HG02884 (cell line): ENCODE results near the gene NEK10.
"Not testable (repeated sequence)": the region's sequence is repeated elsewhere in the genome, so short reads cannot be mapped to it uniquely, and the experiment has no call there.

Experiments used
- ATAC-seq: cut with Tn5 transposase; IDR thresholded peaks from one replicate; pipeline ENCODE4 v1.9.1; 2021; ENCODE audit warnings: mild to moderate bottlenecking, moderate library complexity; ENCODE audit not compliant: unreplicated experiment

The NEK10 gene

DNA sequence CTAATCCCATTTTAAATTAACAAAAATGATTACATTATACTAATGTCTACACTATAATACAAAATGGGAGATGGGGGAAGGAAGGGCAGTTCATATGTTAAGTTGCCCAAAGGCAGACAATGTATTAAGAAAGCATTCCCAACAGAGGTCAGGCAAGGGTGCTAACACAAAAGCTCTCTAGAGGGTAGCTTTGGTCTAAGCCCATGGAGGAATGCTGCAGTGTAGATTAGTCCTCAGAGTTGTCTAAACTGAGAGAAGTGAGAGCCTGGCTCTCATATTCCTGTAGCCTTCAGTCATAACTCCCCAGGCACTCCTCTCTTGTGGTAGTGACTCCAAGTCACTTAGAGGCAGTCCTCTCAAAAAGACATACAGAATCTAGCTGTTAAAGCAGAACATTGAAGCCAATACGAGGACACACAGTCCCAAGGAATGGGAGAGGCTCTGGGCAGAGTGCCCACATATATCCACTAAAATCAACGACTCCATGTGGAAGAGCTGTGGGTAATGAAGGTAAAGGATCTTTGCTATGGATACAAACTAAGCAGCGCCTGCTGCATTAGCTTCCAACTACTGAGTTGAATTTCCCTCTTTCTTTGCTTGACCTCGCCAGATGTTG is 14.5 kb downstream of the NEK10 start:
- no peak for ATAC-seq

DNA sequence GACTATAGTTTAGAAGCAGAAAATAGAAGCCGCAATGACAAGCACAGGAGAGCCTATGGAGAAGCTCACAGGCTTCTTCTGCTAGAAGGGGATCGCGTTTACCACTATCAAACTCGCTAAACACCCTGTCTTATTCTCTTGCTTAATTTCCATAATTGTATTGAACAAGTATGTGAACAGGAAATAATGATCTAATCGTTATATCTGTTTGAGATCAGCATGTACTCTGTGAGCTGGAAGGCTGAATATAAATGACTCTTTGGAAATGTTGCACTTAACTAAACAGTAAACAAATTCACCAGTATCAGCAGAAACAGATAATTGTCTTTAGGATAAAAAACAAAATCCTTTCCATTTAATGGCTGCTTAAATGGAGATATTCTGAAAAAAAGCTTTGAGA is 15.0 kb downstream of the NEK10 start:
- no peak for ATAC-seq

DNA sequence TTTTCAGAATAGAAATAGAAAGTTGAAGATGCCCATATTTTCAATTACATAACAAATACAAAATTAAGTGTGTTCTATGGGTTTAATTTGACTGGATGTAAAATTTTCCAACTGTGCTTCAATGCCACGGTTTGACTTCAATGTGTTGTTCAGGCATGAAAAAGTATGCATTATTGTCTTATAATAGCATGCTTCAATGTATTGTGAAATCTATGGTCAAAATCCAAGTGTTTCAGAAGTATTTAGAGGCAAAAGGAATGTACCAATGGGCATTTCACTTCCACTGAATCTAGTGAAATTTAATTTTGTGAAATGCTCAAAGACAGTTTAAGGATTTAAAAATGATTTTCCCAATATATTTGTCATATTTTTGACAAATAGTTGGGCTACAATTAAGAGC is 16.0 kb downstream of the NEK10 start:
- no peak for ATAC-seq

DNA sequence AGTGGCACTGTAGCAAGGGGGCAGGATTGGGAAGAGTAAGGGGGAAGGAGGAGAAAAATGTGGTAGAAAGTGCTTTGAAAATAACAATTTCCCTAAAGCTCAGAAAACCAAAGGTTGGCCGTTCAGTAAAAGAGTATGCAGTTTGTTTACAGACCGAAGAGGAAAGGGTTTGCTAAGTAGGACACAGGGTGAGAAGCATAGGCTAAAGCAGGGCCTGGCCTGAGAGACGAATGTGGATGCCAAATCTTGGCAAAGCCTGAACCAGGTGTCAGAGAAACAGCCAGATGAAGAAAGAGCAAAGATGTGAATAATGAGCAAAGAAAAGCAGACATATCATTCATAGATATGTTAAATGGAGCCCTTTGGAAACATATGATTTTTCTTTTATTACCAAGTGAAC is 17.1 kb downstream of the NEK10 start:
- ATAC-seq, result no peak

DNA sequence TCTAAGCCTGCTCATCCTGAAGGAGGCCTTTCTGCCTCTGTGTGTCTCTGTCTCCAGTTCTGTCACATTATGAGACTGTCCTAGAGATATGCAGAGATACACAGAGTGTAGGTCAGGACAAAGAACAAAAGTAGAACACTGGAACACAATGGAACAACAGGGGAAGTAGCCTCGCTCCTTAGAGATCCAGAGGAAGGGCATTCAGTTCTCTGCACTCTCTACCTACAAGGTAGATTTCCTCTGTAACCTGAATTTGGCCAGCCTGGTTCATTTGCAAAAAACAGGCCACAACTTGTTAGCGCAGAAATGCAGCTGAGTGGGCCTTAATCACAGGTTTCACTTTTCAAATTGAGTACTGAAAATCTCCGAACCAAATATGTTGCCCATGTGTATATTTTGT is 19.4 kb downstream of the NEK10 start:
- ATAC-seq, result peak; percentile 57

DNA sequence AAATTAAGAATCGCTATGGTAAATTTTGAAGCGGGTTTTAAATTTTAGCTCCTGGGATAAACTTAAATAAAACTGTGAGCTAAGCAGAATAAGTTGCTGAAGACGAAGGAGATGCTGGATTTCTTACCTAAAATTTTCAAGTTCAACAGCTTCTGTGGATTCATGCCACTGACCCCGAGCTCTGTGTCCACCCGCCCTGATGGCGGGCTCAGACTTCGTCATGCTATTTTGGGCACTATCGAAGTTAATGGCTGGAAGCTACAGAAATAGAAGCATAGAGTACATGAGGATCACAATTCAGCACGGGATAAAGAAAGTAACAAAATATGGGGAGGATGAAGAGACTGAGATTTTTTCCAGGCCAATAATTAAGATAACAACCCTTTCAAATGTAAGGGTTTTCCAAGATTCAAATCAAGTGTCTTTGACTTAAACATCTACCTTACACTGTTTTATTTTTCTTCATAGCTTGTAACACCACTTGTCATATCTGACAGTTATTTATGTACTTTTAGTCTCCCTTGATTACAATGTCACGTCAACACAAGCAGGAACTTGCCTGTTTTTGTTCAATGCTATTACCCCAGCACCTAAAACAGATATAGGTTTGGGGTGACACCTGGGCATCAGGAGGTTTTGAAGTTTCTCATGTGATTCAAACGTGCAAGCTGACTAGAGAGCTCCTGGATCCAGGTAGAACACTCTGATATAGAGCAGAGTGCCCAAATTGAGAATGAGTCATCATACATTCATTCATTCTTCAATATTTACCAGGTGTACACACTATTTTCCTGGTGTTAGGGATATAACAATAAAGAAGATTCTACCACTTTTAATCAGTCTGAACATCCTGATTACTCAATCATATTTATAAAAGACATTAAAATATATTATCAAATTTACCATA is 23.0 kb downstream of the NEK10 start:
- ATAC-seq, result no peak

DNA sequence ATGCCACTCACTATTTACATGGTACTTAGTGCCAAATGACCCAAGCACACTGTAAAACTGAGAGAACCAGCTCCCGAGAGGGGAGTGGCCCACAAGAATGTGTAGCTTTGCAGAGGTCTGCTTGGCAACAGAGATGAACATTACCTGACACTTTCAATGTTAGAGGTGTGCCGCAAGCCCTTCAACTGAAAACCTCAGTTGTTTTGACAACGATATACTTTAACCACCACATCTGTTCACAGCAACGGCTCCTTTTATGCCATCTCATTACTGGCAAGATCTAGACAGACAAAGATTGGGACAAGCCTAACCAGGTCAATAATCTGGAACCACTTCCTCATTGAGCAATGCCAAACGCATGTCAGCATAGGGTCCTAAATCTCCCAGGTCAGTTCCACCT is 23.7 kb downstream of the NEK10 start:
- no peak for ATAC-seq

DNA sequence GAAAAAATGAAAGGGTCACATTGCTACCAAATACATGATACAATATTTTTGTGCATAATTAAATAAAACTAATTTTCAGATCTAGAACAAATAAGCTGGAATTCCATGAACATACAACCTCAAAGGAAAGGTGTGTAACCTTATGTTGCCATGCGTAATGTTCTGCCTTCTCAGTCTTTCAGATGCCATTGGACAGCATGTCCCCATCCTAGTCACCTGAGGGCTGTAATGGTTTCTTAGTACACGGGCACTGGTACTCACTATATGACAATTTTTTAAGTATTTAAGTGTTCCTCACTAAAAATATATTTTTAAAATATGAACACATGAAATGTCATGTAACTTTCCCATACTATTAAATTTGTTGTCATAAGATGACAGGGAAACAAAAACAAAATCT is 24.1 kb downstream of the NEK10 start:
- ATAC-seq, result no peak

DNA sequence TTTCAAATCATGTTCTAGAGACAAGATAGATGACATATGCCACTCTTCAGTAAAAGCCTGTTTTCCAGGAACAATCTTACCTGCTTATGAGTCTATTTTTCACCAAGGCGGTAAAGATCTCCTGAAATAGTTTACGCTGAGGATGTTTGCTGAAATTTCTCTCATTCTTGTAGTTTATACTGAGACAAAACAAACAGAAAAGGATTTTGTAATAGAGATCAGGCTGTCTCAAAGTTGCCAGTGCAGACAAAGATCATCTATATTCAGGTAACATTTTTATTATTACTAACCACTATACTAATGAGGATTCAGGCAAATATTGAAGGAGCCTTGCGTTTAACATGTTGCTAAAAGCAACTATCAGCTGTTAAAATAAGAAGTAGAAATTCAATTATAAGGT is 25.0 kb downstream of the NEK10 start:
- ATAC-seq, result no peak

DNA sequence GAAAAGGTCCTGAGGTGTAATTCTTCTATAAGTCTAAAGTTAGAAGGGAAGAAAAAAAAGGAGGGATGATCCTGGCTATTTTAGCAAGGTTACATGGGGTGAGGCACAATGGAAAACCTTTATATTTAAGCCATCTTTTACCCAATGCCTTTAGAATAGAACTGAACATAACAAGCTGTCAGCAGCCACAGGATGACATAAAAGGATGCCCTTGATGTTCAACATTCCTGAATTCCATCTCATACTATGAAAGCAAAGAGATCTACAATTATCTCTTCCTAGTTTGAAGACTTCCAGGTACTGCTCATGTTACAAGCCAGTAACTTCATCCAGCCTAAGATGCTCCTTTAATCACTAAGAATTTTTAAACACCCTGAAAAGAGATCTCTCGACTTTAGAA is 26.9 kb downstream of the NEK10 start:
- no peak for ATAC-seq

DNA sequence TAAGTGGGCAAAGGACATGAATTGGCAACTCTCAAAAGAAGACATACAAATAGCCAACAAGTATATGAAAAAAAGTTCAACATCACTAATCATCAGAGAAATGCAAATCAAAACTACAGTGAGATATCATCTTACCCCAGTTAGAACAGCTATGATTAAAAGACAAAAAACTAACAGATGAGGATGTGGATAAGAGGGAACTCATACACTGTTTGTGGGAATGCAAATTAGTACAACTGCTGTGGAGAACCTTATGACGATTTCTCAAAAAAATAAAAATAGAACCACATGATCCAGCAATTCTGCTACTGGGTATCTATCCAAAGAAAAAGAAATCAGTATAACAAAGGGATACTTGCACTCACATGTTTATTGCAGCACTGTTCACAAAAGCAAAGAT is 28.6 kb downstream of the NEK10 start:
- no peak for ATAC-seq

DNA sequence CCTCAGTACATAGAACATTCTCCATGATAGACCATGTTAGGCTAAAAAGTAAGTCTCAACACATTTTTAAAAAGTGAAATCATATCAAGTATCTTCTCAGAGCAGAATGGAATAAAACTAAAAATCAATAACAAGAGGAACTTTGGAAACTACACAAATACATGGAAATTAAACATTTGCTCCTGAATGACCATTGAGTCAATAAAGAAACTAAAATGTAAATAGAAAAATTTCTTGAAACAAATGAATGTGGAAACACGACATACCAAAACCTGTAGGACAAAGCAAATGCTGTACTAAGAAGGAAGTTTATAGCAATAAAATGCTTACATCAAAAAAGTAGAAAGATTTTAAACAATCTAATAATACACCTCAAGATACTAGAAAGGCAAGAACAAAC is 33.6 kb downstream of the NEK10 start:
- no peak for ATAC-seq

DNA sequence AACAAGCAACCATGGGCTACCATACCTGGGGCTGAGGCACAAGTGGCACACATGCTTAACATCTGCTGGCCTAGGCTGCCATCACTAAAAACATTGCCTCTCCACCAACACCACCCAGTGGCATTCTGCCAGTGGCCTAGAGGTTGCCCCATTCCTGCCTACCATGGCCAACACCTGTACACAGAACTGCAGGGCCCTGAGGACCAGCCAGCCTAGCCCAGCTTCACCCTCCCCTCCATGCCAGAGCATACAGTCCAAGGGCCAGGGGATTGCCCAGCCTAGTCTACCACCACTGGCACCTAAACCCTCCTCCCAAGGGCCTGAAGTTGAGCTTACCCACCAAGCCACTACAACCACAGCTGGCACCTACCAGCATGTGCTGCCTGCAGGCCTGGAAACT is 35.3 kb downstream of the NEK10 start:
- ATAC-seq, result no peak

DNA sequence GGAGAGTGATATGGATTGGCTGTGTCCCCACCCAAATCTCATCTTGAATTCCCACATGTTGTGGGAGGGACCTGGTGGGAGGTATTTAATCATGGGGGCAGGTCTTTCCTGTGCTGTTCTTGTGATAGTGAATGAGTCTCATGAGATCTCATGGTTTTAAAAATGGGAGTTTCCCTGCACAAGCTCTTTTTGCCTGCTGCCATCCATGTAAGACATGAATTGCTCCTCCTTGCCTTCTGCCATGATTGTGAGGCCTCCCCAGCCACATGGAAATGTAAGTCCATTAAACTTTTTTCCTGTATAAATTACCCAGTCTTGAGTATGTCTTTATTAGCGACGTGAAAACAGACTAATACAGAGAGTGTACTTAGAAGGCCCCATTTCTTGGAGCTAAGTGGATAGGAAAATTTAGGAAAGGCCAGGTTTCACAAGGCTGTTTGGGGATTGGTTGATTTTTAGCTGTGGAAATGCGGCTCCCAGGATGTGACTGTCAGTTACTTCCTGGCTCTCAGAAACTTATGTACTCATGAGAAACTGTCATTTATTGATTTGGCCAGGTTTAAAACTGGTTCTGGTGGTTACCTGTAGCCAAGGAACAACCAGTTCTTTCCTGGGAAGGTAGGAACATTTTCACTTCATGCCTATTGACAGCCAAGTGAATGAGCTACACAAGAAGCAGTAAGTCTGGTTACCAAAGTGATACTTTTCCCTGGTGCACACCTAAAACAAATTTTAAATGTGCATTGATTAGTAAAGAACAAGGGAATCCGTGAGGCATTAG is 40.0 kb downstream of the NEK10 start:
- not testable (repeated sequence) for ATAC-seq

DNA sequence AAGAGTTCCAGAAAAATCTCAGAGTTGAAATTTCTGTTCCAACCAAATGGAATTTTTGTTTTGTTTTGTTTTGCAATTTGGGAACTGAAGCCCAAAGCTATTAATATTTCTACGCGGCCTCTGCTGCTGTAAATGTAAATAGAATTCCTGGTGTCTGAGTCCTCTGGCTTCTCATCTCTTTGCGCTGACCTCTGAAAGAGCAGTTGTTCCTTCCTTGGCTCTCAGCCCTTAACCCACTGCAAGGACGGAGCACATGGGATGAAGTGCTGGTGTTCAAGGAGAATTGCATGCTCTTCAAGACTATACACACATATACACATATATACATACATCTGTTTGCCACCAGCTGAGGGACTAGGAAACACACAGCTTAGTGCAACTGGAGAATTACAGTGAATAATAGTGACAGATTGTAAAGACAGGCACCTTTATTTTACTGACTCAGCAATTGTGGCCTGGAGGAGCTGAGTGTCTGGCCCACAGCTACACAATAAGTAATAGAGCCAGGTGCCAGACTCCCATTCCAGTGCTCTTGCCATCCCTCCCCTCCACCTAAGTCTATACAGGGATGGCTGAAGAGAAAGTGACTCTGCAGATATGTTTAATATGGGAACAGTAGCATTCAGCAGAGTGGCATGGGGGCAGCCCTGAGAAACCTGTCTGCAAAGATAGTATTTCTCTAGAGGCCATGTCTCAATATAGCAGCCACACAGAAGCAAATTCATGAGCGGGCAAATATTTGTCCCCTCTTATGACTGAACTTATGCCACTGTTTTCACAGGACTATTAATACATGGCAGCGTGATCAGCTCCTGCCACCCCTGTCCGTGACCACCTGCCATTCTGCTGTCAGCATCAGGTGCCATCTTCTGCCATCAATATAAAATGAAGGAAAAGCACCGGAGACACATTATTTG is 42.3 kb downstream of the NEK10 start:
- no peak for ATAC-seq

DNA sequence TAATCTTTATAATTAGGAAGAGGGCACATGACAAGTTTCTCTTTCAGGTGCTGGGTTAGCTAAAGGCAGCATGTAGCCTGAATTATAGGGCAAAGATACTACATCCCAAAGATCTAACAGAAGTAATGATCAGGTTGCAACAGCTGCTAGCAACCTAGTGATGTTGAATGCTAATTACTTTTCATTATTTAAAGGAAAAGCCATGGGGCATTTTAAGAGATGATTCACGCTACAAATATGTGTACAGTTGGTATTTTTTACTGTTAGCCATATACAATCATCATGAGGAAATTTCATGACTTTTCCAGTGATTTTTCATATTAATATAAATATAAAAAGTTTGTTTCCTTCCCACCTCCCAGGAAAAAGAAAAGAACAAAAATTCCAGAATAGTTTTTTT is 43.0 kb downstream of the NEK10 start:
- no peak for ATAC-seq

DNA sequence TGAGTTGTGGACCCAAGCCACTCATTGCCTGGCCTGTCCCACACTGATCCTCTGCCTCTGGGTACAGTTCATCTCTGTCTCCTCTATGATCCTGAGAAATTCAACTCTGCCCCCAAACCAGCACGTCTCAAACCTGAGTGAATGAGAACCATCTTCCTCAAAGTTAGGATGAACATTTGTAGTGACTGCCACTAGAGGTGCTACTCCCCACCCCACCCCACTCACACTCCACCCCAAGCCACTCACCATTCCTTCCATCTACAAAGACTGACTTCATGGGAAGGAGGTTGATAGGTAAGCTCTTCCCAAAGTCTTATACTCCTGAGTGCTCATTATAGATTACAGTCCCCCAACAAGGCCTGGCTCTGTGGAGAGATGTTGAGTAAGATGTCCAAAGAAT is 43.8 kb downstream of the NEK10 start:
- ATAC-seq, result no peak

DNA sequence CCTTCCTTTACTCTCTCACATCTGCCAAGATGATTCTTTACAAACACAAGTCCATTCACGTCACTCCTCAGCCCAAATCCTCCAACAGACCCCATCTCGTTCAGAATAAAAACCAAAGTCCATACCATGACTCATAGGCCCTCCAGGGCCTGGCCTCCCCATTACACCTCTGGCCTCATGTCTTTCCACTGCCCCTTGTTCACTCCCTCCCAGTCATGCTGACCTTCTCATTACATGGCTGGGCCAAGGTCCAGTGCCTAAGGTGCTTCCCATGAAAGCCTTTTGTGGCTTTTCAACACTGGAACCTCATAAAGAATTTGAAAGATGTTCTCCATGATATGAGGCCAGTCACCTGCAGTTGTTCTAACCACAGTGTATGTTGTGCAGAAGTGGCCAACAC is 44.5 kb downstream of the NEK10 start:
- no peak for ATAC-seq

DNA sequence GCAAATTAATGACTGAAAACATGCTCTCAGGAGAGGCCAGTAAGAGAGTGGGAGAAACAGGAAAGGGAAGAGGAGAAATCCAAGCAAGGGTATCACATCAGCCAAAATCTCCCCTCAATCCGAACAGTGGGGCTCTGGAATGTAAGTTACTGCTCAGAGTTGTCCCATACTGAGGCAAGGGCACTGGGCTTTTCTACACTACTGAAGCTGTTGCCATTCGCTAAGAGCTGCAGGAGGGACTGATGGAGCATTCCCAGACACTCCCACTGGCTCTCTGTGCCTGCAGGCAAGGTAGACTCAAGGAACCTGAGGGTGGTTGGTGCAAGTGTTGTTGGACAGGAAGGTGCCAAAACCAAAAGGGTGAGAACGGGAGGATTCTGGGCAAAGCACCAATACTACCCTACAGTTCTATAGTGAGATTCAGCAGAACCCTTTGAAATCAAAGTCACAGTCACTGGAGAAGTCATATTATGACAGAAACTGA is 46.1 kb downstream of the NEK10 start:
- no peak for ATAC-seq

DNA sequence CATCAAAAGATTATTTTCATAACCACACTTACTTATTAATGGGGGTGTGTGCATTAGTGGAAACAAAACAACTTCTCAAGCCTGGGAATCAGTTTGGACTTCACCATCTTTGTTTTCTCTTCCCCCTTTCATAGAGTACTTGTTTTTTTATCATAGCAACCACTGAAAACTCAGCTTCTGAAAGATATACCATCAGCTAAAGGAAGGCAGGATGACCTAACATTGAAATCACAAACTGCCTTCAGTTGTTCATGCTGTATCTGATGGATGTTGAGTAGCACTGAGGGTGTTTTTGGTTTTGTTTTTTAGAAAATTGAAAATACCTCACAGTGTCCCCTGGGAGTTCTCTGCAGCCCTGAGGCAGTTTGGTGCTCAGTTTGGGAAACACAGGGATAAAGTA is 46.5 kb downstream of the NEK10 start:
- ATAC-seq, result no peak
